Measurements from ENCODE around the gene LYST.

DNA sequence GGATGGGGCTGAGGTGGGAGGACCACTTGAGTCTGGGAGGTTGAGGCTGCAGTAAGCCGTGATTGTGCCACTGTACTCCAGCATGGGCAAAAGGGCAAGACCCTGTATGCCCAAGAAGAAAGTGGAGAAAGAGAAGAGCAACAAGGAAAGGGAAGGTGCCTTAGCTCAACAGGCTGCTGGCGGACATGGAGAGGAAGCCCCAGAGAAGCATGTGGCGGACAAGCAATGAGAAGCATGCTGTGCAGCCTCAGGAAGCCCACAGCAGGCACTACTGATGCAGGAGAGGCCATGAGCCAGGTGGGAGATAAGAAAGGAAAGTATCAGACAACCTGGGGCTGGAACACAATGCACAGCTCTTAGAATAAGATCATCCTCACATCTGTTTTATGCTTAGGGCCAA is 184.5 kb downstream of the LYST start:
- TF ChIP-seq, protein P1, sequence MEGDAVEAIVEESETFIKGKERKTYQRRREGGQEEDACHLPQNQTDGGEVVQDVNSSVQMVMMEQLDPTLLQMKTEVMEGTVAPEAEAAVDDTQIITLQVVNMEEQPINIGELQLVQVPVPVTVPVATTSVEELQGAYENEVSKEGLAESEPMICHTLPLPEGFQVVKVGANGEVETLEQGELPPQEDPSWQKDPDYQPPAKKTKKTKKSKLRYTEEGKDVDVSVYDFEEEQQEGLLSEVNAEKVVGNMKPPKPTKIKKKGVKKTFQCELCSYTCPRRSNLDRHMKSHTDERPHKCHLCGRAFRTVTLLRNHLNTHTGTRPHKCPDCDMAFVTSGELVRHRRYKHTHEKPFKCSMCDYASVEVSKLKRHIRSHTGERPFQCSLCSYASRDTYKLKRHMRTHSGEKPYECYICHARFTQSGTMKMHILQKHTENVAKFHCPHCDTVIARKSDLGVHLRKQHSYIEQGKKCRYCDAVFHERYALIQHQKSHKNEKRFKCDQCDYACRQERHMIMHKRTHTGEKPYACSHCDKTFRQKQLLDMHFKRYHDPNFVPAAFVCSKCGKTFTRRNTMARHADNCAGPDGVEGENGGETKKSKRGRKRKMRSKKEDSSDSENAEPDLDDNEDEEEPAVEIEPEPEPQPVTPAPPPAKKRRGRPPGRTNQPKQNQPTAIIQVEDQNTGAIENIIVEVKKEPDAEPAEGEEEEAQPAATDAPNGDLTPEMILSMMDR (IDR thresholded peaks at IDR 0.05) = no peak
- no peak for TF ChIP-seq POLR2A (IDR thresholded peaks at IDR 0.05)
